HepG2 (cell line): ENCODE data around the gene NFKB2. TPM values are rescaled to one million over a fixed set of nuclear protein-coding genes. Genes with fewer than 3 reads are reported as not detected.

Experiments used
- ATF7 ChIP-seq, 2 experiments: fragments of 450-650 bp in 1 of 2; sonication (generic) in 1 of 2; formaldehyde crosslinking in 1 of 2; IDR thresholded peaks; 2 replicates each; pipeline versions ENCODE4 v1.4.0 to v1.6.1; 2016 to 2020; ENCODE audit warnings: antibody characterized with exemption in 1 of 2, mild to moderate bottlenecking in 1 of 2, missing genetic modification reagents in 1 of 2
- BORCS8-MEF2B ChIP-seq: sonication (generic); formaldehyde crosslinking; IDR thresholded peaks from 2 replicates; pipeline ENCODE4 v1.8.0; 2022; ENCODE audit warnings: mild to moderate bottlenecking, missing genetic modification reagents
- CERS6 ChIP-seq: sonication (generic); formaldehyde crosslinking; IDR thresholded peaks from 2 replicates; pipeline ENCODE4 v1.5.0; 2020; ENCODE audit warnings: missing genetic modification reagents
- CSRNP1 ChIP-seq: sonication (generic); formaldehyde crosslinking; IDR thresholded peaks from 2 replicates; pipeline ENCODE4 v1.8.1; 2023; ENCODE audit warnings: mild to moderate bottlenecking, missing genetic modification reagents
- FOXM1 ChIP-seq: sonication (generic); formaldehyde crosslinking; IDR thresholded peaks from 2 replicates; pipeline ENCODE4 v1.5.0; 2020; ENCODE audit warnings: missing genetic modification reagents
- GATA4 ChIP-seq: sonication (generic); IDR thresholded peaks from 2 replicates; pipeline ENCODE4 v1.6.1; 2016; ENCODE audit warnings: antibody characterized with exemption, low read depth, borderline replicate concordance
- KLF6 ChIP-seq: IDR thresholded peaks from 2 replicates; pipeline ENCODE4 v1.8.0; 2016; ENCODE audit warnings: missing biosample characterization, missing genetic modification reagents
- MIER2 ChIP-seq: IDR thresholded peaks from 2 replicates; pipeline ENCODE4 v1.6.1; 2016; ENCODE audit warnings: missing biosample characterization, missing genetic modification reagents
- PPARG ChIP-seq: conservative IDR thresholded peaks from 2 replicates; pipeline ENCODE4 v1.6.1; 2016; ENCODE audit warnings: missing biosample characterization, missing genetic modification reagents
- SOX5 ChIP-seq: IDR thresholded peaks from 2 replicates; pipeline ENCODE4 v1.6.1; 2016; ENCODE audit warnings: borderline replicate concordance
- TSC22D2 ChIP-seq: sonication (generic); formaldehyde crosslinking; IDR thresholded peaks from 2 replicates; pipeline ENCODE4 v1.5.1; 2020; ENCODE audit warnings: missing genetic modification reagents, mild to moderate bottlenecking, borderline replicate concordance
- ZBTB14 ChIP-seq: sonication (generic); formaldehyde crosslinking; IDR thresholded peaks from 2 replicates; pipeline ENCODE4 v1.4.0; 2020; ENCODE audit warnings: missing genetic modification reagents
- ZBTB26 ChIP-seq: IDR thresholded peaks from 2 replicates; pipeline ENCODE4 v1.6.1; 2016; ENCODE audit warnings: missing compliant biosample characterization, missing genetic modification reagents, borderline replicate concordance
- ZFP37 ChIP-seq: sonication (generic); formaldehyde crosslinking; IDR thresholded peaks from 2 replicates; pipeline ENCODE4 v1.4.0; 2020; ENCODE audit warnings: missing genetic modification reagents, borderline replicate concordance
- ZMYM2 ChIP-seq: sonication (generic); formaldehyde crosslinking; IDR thresholded peaks from 2 replicates; pipeline ENCODE4 v1.8.0; 2022; ENCODE audit warnings: mild to moderate bottlenecking, missing genetic modification reagents
- ZMYM4 ChIP-seq: sonication (generic); formaldehyde crosslinking; IDR thresholded peaks from 2 replicates; pipeline ENCODE4 v1.8.1; 2023; ENCODE audit warnings: mild to moderate bottlenecking, missing genetic modification reagents
- ZNF121 ChIP-seq: sonication (generic); formaldehyde crosslinking; IDR thresholded peaks from 2 replicates; pipeline ENCODE4 v1.5.0; 2020; ENCODE audit warnings: mild to moderate bottlenecking, missing genetic modification reagents
- ZNF20 ChIP-seq: sonication (generic); formaldehyde crosslinking; IDR thresholded peaks from 2 replicates; pipeline ENCODE4 v1.4.0; 2020; ENCODE audit warnings: mild to moderate bottlenecking, moderate library complexity, missing genetic modification reagents
- ZNF256 ChIP-seq: sonication (generic); formaldehyde crosslinking; conservative IDR thresholded peaks from 2 replicates; pipeline ENCODE4 v1.4.0; 2020; ENCODE audit warnings: missing genetic modification reagents
- ZNF326 ChIP-seq: sonication (generic); formaldehyde crosslinking; IDR thresholded peaks from 2 replicates; pipeline ENCODE4 v1.4.0; 2020; ENCODE audit warnings: missing genetic modification reagents, borderline replicate concordance
- ZNF546 ChIP-seq: sonication (generic); formaldehyde crosslinking; conservative IDR thresholded peaks from 2 replicates; pipeline ENCODE4 v1.8.1; 2023; ENCODE audit warnings: mild to moderate bottlenecking, missing genetic modification reagents
- ZNF564 ChIP-seq: sonication (generic); formaldehyde crosslinking; IDR thresholded peaks from 2 replicates; pipeline ENCODE4 v1.8.1; 2023; ENCODE audit warnings: mild to moderate bottlenecking, missing genetic modification reagents
- ZNF652 ChIP-seq: IDR thresholded peaks from 2 replicates; pipeline ENCODE4 v1.6.1; 2016; ENCODE audit warnings: low read depth, borderline replicate concordance
- ZNF747 ChIP-seq: sonication (generic); formaldehyde crosslinking; IDR thresholded peaks from 2 replicates; pipeline ENCODE4 v1.8.1; 2023; ENCODE audit warnings: missing genetic modification reagents, mild to moderate bottlenecking, borderline replicate concordance
- ZNF792 ChIP-seq: IDR thresholded peaks from 2 replicates; pipeline ENCODE4 v1.6.1; 2016
- ZSCAN31 ChIP-seq: sonication (generic); formaldehyde crosslinking; IDR thresholded peaks from 2 replicates; pipeline ENCODE4 v1.5.0; 2020; ENCODE audit warnings: low read depth, mild to moderate bottlenecking, missing genetic modification reagents
- polyA plus RNA-seq, 8 experiments: library from polyadenylated mRNA; depleted of rRNA in 3 of 8; stranded (reverse) in 7 of 8; unstranded in 1 of 8; fragments of >200 nt; fragmentation: Illumina TruSeq in 4 of 8; extraction: Trizol in 4 of 8; gene quantifications; 2 replicates each; pipeline versions ENCODE4 v1.2.1 to v1.2.3, GENCODE V29; 2011 to 2016; ENCODE audit warnings: low read depth in 4 of 8, missing spikeins in 1 of 8, mixed read lengths in 1 of 8; ENCODE audit not compliant: insufficient read depth in 1 of 8
- total RNA-seq, 5 experiments: library from RNA; depleted of rRNA; stranded (reverse); fragments of >200 nt; fragmentation: Illumina TruSeq; extraction: Trizol; gene quantifications; 2 replicates each; pipeline ENCODE4 v1.2.3, GENCODE V29; 2016; ENCODE audit warnings: low read depth in 1 of 5

The NFKB2 gene
- total and polyA plus RNA-seq, 2 of the 13 experiments (the other 11 are each of a cell fraction or from before 2014, with no cell fraction given): 7.7 to 12.5 TPM

GRCh38 chr10:102399217-102400021 lies 3.9 kb downstream of the NFKB2 start (continued):
- TF ChIP-seq CSRNP1 (no peak), ZBTB14 (CRISPR knock-in tag) (peak; percentile 100), ZNF256 (CRISPR knock-in tag) (no peak), ZNF20 (CRISPR knock-in tag) (no peak), FOXM1 (CRISPR knock-in tag) (no peak), ZSCAN31 (peak; percentile 96), ZNF747 (CRISPR knock-in tag) (peak; percentile 96), ZMYM4 (CRISPR knock-in tag) (peak; percentile 76), ZNF564 (CRISPR knock-in tag) (peak; percentile 77), ATF7 (IDR thresholded peaks at IDR 0.05) (no peak), ATF7 (CRISPR knock-in tag; IDR thresholded peaks at IDR 0.05) (no peak), BORCS8-MEF2B (CRISPR knock-in tag) (0 out of 2 replicates have a peak, but pooled peaks have one; percentile 69), PPARG (CRISPR knock-in tag) (0 out of 2 replicates have a peak, but pooled peaks have one; percentile 57), ZNF326 (CRISPR knock-in tag) (no peak), GATA4 (no peak), MIER2 (CRISPR knock-in tag) (peak; percentile 87; the same call in 1 of the 2 replicates), ZBTB26 (CRISPR knock-in tag) (no peak; the same call in 1 of the 2 replicates), SOX5 (peak; percentile 56), ZMYM2 (0 out of 2 replicates have a peak, but pooled peaks have one; percentile 49), ZNF792 (CRISPR knock-in tag) (no peak), ZFP37 (no peak), KLF6 (CRISPR knock-in tag) (peak; percentile 58; the same call in 1 of the 2 replicates), CERS6 (CRISPR knock-in tag) (no peak), ZNF546 (CRISPR knock-in tag) (0 out of 2 replicates have a peak, but pooled peaks have one; percentile 23), TSC22D2 (CRISPR knock-in tag) (peak; percentile 96; the same call in 1 of the 2 replicates), ZNF121 (CRISPR knock-in tag) (peak; percentile 60), ZNF652 (CRISPR knock-in tag) (peak; percentile 36; the same call in 1 of the 2 replicates)
